ENCODE results near the gene SIGLEC14.
A peak's percentile ranks its signal among the peaks of the same experiment; 100 is the strongest.
"Not testable (repeated sequence)": the region's sequence is repeated elsewhere in the genome, so short reads cannot be mapped to it uniquely, and the experiment has no call there.

Gene SIGLEC14

DNA sequence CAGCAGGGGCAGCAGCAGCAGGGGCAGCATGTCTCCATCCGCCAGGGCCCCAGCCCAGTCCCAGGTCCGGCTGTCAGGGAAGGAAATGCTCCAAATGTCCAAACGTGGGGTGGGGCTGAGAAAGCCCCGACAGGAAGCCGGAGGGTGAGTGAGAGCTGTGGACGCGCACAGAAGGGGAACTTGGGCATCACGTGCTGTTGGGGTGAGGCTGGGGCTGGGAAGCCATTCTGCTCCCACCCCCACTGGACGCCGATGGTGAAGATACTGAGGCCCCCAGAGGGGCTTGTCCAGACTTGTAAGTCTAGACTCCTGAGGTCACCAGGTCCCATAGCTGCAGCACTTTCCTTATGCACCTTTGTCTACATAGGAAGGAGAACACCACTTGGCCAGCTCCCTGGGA is at the start of gene SIGLEC14:
TSS of gene SIGLEC14 (minus strand) at position 96 of the 400 bp plus-strand sequence. CDS start at position 30, 66 bp downstream.
- DNase-seq, result not testable (repeated sequence)

DNA sequence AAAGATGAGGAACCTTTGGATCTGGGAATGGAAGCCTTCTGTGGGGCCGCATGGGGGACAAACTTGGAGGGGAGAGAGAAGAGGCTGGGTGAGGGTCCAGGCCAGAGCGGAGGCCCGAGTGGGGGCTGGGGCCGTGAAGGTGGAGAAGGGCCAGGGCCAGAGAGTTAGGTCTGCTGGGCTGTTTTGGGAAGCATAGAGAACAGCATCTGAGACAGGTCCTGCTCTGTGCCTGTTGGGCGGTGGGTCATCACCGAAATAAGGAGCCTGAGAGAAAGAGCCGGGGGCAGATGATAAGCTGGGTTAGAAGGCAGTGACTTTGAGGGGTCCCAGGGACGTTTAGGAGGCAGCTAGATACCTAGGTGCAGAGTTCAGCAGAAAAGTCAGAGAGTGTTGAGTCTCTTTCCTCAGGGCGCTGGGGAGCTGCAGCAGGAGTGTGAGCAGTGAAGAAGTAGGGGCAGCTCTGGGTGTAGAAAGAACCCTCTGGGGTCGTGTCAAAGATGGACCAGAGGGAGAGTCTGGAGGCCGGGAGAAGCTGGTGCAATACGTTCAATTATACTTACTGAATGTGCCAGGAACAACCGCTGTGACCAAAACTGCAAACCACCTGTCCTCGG is 49.2 kb upstream of the SIGLEC14 start:
- DNase-seq, result no peak

DNA sequence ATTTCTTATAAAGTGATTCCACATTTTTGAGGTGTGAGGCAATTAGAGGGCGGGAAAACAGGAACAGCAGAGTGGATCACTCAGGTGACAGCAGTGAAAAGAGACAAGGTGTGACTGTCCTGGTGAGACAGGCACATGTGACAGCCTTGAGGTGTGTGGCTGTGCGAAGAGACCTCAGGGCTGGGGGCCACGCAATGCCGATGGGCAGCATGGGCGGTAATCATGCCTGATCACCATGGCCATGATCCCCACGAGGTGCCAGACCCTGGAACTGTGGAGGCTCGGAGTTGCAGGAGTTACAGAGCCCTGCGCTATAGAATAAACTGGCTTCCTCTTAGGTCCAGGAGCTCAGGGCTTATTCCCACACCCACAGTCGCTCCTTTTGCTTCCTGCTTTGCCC is 48.5 kb upstream of the SIGLEC14 start:
- no peak for DNase-seq

- DNase-seq, result no peak
Measured at GRCh38 chr19:51694318-51695085, 47.9 kb upstream of the SIGLEC14 start.

GRCh38 chr19:51693819-51694218 is 47.2 kb upstream of the SIGLEC14 start:
- no peak for DNase-seq

DNA sequence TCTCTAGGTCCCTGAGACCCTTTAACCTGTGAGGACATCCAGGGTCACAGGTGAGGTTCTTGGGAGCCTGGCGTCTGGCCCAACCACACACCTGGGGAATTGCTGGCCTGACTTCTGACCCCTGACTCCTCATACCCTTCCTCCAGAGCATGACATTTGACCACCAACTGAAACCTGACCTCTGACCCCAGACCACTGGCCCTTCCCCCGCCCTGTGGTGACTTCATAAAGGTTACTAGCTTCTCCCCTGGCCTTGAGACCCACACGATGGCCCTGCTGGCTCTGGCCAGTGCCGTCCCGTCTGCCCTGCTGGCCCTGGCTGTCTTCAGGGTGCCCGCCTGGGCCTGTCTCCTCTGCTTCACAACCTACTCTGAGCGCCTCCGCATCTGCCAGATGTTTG is 46.6 kb upstream of the SIGLEC14 start, which contains the start of gene SPACA6:
TSS of gene SPACA6 (plus strand) at position 71 of the 400 bp plus-strand sequence. CDS start at position 268, 197 bp downstream.
- DNase-seq, result no peak

GRCh38 chr19:51692468-51692867 is 45.8 kb upstream of the SIGLEC14 start:
- DNase-seq, result no peak

- DNase-seq, result no peak
Measured at GRCh38 chr19:51691584-51692428, 45.2 kb upstream of the SIGLEC14 start.

GRCh38 chr19:51691074-51691583 is 44.5 kb upstream of the SIGLEC14 start:
- no peak for DNase-seq

- DNase-seq, result peak; percentile 35
Measured at GRCh38 chr19:51690454-51691073, 43.9 kb upstream of the SIGLEC14 start.

DNA sequence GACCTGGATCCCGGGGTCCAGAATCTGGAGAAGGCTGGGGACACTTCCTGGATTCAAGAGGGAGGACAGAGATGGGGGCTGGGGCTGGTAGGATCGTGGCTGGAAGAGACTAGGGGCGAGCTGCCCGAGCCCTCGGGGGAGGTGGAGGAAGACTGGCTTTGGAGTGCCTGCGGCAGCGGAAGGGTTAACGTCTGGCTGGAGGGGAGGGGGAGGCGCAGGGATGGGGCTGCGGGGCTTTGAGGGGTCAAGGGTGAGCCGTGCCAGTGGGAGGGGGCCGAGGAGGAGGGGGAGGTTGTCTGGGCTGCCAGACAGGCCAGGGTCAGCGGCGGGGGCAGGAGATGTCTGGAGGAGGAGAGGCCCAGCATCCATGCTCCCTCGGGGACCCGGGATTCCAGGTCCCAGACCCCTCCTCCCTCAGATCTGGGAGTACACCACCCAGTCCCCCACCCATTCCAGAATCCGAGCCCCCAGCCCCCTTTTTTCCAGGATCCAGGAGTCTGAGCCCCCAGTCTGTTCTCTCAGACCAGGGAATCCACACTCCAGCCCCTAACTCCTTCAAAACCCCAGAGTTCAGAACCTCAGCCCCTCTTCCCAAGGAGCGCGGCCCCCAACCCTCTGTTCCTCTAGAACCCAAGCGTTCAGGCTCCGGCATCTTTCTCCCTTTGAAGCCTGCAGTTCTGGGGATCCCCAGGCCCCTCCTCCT is 43.3 kb upstream of the SIGLEC14 start:
- DNase-seq, result no peak

- peak; percentile 85 for DNase-seq
Measured at GRCh38 chr19:51688671-51689571, 42.3 kb upstream of the SIGLEC14 start.

- DNase-seq, result no peak
Measured at GRCh38 chr19:51687791-51688670, 41.4 kb upstream of the SIGLEC14 start.

DNA sequence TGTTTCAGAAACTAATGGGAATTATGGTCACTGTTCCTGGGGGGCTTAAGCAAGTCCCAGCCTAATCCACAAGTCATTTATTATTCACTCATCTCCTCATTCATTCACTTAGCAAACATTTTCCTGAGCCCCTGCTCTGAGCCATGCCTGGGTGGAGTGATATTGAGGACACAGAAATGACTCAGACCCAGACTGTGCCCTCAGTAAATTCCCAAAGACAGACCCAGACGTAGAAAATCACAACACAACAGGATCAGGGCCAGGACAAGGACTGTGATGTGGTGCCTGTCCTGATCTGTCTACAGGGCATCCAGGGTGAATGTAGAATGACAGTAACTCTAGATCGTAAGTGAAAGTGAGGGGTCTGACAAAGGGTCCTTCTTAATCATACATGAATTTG is 39.5 kb upstream of the SIGLEC14 start:
- no peak for DNase-seq

DNA sequence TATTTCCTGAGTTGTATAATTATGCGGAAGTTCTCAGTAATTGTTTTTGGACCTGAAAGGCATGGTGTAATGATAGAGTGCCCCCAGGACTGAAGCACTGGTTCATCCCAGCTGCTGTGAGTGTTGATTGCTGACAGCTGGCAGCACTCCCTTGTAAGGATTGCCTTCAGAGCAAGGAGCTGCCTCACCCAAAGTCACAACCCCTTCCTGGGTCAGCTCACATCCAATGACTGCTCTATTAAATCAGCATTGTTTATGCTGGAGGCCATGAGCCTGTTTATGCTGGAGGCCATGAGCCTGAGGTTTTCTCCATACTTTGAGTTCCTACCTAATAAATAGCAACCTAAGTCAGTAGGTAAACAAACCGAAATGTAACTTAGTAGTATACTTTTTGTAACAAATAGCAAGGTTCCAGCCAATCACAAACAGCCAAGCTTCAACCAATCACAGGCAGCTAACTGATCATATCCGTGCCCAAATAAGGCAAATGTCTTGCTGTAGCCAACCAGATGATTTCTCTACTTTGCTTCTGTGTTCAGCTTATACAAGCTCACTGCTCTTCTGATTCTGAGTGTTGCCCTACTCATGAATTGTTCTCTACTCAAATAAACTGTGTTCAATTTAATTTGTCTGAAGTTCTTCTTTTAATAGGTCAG is 34.8 kb upstream of the SIGLEC14 start:
- no peak for DNase-seq

GRCh38 chr19:51680474-51680873 is 33.8 kb upstream of the SIGLEC14 start:
- no peak for DNase-seq

GRCh38 chr19:51676566-51677083 is 30.0 kb upstream of the SIGLEC14 start:
- no peak for DNase-seq

GRCh38 chr19:51675911-51676565 is 29.4 kb upstream of the SIGLEC14 start:
- DNase-seq, result not testable (repeated sequence)

GRCh38 chr19:51668216-51668615 is 21.6 kb upstream of the SIGLEC14 start:
- no peak for DNase-seq

Data from NCI-H446 treated with DMSO at 0.1 percent for 48 hours (cell line).